ENCODE results near the gene CTDNEP1.

CTDNEP1 gene

DNA sequence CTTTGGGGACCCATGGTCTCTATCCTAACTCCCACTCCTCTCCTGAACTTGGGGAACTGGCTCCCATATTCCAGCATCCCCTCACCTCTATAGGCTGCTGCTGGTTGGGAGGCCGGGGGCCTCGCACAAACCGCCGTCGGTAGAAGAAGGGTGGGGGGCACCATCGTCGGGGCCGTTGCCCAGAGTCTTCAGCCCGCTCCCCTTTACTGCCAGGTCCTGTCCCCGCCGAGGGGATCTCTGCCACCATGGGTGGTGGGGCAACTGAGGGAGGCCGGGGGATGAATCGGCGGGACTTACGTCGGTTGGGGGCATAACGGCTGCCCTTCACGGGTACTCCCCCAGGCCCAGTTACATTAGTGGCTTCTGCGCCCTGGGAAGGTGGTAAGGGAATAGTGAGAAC, 38.6 kb upstream of the CTDNEP1 start:
- no peak overlapping the region for H3K27ac ChIP-seq
- TF ChIP-seq Cebpa-rat (IDR thresholded peaks at IDR 0.05) = no peak
- no peaks in the 10 kb centered on the region for H3K9me3 ChIP-seq
- H3K4me2 ChIP-seq = no peak overlapping the region
- H3K4me1 ChIP-seq = peaks cover 37% of the 10 kb centered on the region
- peaks cover 46% of the 10 kb centered on the region for H3K27me3 ChIP-seq
- no peaks in the 10 kb centered on the region for H3K36me3 ChIP-seq
- H3K9ac ChIP-seq = no peak overlapping the region
- H3K4me3 ChIP-seq = no peak overlapping the region
- H4K20me1 ChIP-seq = no peaks in the 10 kb centered on the region

DNA sequence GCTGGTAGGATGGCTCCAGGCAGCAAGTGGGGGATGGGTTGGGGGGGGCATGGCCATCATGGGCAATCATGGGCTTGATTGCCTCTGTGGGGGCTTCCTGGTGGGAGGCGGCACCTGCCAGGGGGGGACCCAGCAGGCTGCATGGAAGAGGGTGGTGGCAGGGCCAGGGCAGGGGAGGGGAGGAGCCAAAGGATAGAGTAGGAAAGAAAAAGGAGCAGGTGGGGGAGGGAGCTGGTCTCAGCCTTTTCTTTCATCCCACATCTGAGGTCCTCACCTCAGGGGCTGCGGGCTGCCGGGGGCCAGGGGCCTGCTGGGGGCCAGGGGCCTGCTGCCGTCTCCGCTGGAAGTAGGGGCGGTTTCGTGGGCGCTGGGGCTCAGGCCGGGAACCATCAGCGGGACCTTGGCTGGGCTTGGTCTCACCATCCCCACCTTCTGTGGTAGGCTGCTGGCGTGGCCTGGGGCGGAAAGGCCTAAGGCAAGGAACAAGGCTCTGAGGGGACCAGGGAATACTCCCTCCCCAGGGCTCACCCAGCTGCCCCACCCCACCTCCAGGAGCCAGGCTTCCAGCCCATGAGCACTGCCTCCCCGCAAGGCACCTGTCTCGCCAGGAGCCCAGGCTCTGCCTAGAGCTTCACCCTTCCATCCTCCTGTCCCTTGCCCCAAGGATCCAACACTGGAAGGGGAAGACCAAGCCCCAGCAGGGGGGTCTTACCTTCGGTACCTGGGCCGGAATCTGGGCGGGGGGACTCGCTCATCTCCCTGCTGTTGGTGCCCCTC, 37.9 kb upstream of the CTDNEP1 start:
- Histone ChIP-seq H4K20me1 (no peaks in the 10 kb centered on the region), H3K9me3 (no peaks in the 10 kb centered on the region), H3K4me2 (no peak overlapping the region), H3K36me3 (no peaks in the 10 kb centered on the region), H3K4me3 (no peak overlapping the region), H3K9ac (no peak overlapping the region), H3K27ac (no peak overlapping the region), H3K27me3 (peaks cover 39% of the 10 kb centered on the region), H3K4me1 (peaks cover 30% of the 10 kb centered on the region)
- no peak for TF ChIP-seq Cebpa-rat (IDR thresholded peaks at IDR 0.05)

DNA sequence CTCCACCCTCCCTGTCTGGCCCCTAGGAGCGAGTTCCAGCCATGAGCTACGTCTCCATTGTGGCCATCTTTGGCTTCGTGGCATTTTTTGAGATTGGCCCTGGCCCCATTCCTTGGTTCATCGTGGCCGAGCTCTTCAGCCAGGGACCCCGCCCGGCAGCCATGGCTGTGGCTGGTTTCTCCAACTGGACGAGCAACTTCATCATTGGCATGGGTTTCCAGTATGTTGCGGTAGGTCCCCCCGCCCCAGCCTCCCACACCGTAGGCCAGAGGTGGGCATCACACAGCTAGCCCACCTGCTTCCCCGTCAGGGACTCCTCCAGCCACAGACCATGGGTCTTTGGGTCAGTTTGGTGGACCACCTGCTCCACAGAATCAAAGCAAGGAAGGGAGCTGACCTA, 34.1 kb upstream of the CTDNEP1 start:
- H3K9me3 ChIP-seq = no peaks in the 10 kb centered on the region
- H3K27ac ChIP-seq = no peak overlapping the region
- no peak overlapping the region for H3K4me2 ChIP-seq
- H3K4me1 ChIP-seq = peaks cover 34% of the 10 kb centered on the region
- peaks cover 16% of the 10 kb centered on the region for H3K27me3 ChIP-seq
- no peak overlapping the region for H3K9ac ChIP-seq
- TF ChIP-seq Cebpa-rat (IDR thresholded peaks at IDR 0.05) = no peak
- H4K20me1 ChIP-seq = peaks cover 6% of the 10 kb centered on the region; the same call in 1 of the 2 replicates
- H3K36me3 ChIP-seq = no peaks in the 10 kb centered on the region
- no peak overlapping the region for H3K4me3 ChIP-seq

DNA sequence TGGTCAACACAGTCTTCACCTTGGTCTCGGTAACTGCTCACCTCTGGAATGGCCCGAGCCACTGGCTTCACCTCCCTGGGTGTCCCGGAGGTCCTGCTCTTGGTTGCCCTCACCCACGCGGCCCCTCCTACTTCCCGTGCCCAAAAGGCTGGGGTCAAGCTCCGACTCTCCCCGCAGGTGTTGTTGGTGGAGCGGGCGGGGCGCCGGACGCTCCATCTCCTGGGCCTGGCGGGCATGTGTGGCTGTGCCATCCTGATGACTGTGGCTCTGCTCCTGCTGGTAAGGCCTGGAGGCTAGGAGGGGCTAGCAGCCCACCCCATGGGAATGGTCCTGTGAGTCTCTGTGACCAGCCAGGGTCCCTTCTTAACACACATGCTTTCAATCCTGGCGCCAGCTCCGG, 33.4 kb upstream of the CTDNEP1 start:
- Histone ChIP-seq H3K4me2 (no peak overlapping the region), H3K9me3 (no peaks in the 10 kb centered on the region), H4K20me1 (peaks cover 6% of the 10 kb centered on the region; the same call in 1 of the 2 replicates), H3K4me3 (no peak overlapping the region), H3K4me1 (peaks cover 34% of the 10 kb centered on the region), H3K36me3 (no peaks in the 10 kb centered on the region), H3K27me3 (peaks cover 10% of the 10 kb centered on the region), H3K9ac (no peak overlapping the region), H3K27ac (no peak overlapping the region)
- TF ChIP-seq Cebpa-rat (IDR thresholded peaks at IDR 0.05) = no peak

DNA sequence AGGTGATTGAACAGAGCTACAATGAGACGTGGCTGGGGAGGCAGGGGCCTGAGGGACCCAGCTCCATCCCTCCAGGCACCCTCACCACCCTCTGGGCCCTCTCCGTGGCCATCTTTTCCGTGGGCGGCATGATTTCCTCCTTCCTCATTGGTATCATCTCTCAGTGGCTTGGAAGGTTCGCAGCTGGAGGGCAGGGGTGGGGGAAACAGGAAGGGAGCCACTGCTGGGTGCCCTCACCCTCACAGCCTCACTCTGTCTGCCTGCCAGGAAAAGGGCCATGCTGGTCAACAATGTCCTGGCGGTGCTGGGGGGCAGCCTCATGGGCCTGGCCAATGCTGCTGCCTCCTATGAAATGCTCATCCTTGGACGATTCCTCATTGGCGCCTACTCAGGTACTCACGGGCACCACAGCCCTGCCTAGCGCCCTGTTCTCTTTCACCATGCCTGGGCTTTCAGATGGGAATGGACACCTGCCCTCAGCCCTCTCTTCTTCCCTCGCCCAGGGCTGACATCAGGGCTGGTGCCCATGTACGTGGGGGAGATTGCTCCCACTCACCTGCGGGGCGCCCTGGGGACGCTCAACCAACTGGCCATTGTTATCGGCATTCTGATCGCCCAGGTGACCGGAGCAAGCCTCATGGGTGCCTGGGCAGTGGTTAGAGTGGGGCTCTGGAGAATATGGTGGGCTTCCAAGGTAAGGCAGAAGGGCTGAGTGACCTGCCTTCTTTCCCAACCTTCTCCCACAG, 32.1 kb upstream of the CTDNEP1 start:
- Histone ChIP-seq H3K4me2 (peak overlapping the region; percentile 100), H3K27ac (no peak overlapping the region), H3K9me3 (no peaks in the 10 kb centered on the region), H3K36me3 (no peaks in the 10 kb centered on the region), H3K9ac (no peak overlapping the region), H4K20me1 (peaks cover 6% of the 10 kb centered on the region; the same call in 1 of the 2 replicates), H3K4me3 (no peak overlapping the region), H3K4me1 (peaks cover 34% of the 10 kb centered on the region), H3K27me3 (peaks cover 10% of the 10 kb centered on the region)
- TF ChIP-seq Cebpa-rat (IDR thresholded peaks at IDR 0.05) = no peak

DNA sequence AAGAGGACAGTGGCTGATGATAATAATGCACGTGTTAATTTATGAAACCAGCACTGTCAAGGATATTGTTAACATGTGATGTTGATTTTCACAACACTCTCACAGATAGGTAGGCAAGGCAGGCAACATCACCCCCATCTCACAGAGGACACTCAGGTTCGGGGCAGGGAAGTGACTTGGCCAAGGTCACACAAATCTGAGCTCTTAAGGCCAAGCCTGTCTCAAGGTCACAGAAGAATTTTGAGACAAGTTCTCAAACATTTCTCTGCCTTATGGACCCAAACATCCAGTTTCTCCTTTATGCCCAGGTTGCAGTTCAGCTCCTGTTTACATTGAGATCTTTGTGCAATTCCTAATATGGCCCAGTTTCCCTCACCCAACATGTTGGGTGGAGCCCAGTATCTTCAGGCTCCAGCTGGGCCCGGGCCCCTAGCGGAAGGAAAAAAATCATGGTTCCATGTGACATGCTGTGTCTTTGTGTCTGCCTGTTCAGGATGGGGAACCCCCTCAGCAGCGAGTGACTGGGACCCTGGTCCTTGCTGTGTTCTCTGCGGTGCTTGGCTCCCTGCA, 31.3 kb upstream of the CTDNEP1 start:
- Histone ChIP-seq H3K9me3 (no peaks in the 10 kb centered on the region), H3K27ac (no peak overlapping the region), H3K36me3 (no peaks in the 10 kb centered on the region), H4K20me1 (peaks cover 6% of the 10 kb centered on the region; the same call in 1 of the 2 replicates), H3K9ac (peak overlapping the region; percentile 76; the same call in 1 of the 2 replicates), H3K27me3 (peaks cover 10% of the 10 kb centered on the region), H3K4me2 (peak overlapping the region; percentile 100), H3K4me3 (peak overlapping the region; percentile 68), H3K4me1 (peaks cover 34% of the 10 kb centered on the region)
- no peak for TF ChIP-seq Cebpa-rat (IDR thresholded peaks at IDR 0.05)

DNA sequence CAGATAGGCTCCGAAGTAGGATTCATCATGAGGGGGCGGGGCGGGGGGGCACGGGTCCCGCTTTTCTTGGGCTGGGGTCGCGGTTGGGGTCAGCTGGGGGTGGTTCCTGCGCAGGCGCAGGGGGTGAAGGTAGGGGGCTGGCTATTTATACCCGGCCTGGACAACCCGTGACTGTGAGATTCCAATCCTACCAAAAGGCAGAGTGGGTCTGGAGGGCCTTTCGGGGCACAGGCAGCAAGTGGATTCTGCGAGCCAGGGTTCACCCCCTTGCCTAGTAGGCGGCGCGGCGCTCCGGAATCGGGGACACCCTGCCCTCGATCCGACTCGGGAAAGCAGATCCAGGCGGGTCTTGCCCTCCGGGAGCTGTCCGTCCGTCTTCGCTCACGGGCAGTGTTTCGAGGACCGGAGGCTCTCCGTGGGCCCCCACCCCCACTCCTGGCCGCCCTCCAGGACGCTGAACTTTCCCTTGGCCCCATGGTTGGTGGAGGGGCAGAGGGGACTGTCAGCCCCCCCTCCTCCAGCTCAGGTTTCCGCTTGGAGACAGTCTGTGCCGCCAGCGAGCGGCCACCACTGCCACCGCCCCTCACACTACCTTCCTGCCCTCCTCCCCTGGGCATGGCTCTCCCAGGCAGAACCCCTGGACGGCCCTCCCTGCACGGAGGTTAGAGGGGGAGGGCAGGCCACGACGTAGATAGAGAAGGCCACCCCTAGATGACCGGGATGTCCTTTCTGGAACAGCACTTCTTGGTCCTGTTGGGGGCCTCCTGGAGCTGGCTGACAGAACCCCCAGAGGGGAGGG, 30.6 kb upstream of the CTDNEP1 start:
- peaks cover 34% of the 10 kb centered on the region for H3K4me1 ChIP-seq
- H4K20me1 ChIP-seq = peaks cover 6% of the 10 kb centered on the region; the same call in 1 of the 2 replicates
- peak overlapping the region; percentile 46; the same call in 1 of the 2 replicates for H3K27ac ChIP-seq
- H3K9ac ChIP-seq = peak overlapping the region; percentile 76
- no peaks in the 10 kb centered on the region for H3K9me3 ChIP-seq
- TF ChIP-seq Cebpa-rat (IDR thresholded peaks at IDR 0.05) = no peak
- H3K36me3 ChIP-seq = no peaks in the 10 kb centered on the region
- peak overlapping the region; percentile 100 for H3K4me2 ChIP-seq
- peak overlapping the region; percentile 68 for H3K4me3 ChIP-seq
- peaks cover 10% of the 10 kb centered on the region for H3K27me3 ChIP-seq

DNA sequence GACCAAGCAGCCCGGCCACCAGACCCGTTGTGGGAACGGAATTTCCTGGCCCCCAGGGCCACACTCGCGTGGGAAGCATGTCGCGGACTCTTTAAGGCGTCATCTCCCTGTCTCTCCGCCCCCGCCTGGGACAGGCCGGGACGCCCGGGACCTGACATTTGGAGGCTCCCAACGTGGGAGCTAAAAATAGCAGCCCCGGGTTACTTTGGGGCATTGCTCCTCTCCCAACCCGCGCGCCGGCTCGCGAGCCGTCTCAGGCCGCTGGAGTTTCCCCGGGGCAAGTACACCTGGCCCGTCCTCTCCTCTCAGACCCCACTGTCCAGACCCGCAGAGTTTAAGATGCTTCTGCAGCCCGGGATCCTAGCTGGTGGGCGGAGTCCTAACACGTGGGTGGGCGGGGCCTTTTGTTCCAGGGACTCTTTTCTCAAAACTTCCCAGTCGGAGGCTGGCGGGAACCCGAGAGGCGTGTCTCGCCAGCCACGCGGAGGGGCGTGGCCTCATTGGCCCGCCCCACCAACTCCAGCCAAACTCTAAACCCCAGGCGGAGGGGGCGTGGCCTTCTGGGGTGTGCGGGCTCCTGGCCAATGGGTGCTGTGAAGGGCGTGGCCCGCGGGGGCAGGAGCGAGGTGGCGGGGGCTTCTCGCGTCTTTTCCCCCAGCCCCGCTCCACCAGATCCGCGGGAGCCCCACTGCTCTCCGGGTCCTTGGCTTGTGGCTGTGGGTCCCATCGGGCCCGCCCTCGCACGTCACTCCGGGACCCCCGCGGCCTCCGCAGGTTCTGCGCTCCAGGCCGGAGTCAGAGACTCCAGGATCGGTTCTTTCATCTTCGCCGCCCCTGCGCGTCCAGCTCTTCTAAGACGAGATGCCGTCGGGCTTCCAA, 29.8 kb upstream of the CTDNEP1 start, which contains the start of gene SLC2A4:
TSS of gene SLC2A4 (plus strand) at position 645 of the 879 bp plus-strand sequence. CDS start at position 862, 217 bp downstream.
- peak within 1 kb of the TSS; percentile 68; the same call in 1 of the 2 replicates for H3K27ac ChIP-seq
- H3K4me2 ChIP-seq = peak within 1 kb of the TSS; percentile 100

More for the DNA sequence above, 29.8 kb upstream of the CTDNEP1 start, which contains the start of gene SLC2A4:
- no peaks in the 10 kb centered on the region for H3K9me3 ChIP-seq
- peak within 1 kb of the TSS; percentile 68 for H3K4me3 ChIP-seq
- no peak for TF ChIP-seq Cebpa-rat (IDR thresholded peaks at IDR 0.05)
- H3K36me3 ChIP-seq = no peaks in the 10 kb centered on the region
- peaks cover 26% of the 10 kb centered on the region for H3K4me1 ChIP-seq
- H3K9ac ChIP-seq = peak within 1 kb of the TSS; percentile 76
- H4K20me1 ChIP-seq = peaks cover 6% of the 10 kb centered on the region; the same call in 1 of the 2 replicates
- H3K27me3 ChIP-seq = peaks cover 10% of the 10 kb centered on the region
